Smooth muscle cell (in vitro differentiated cells): Measurements from ENCODE around the gene VAV3. TPM values are rescaled to one million over a fixed set of nuclear protein-coding genes. Genes with fewer than 3 reads are reported as not detected.

Experiments
- DNase-seq: peaks from one replicate; lab custom pipeline; 2025; ENCODE audit not compliant: unreplicated experiment; lab: John Stamatoyannopoulos, UW
- H2AFZ ChIP-seq: fragments of 200-600 bp; sonication (generic); 2 replicates; pipeline ENCODE4 v1.6.0; 2016; ENCODE audit warnings: antibody characterized with exemption, low read depth, mild to moderate bottlenecking
- H3F3A ChIP-seq: fragments of 200-600 bp; sonication (generic); 2 replicates; pipeline ENCODE4 v1.6.0; 2017; ENCODE audit warnings: antibody characterized with exemption, low read depth
- H3K27ac ChIP-seq: fragments of 200-600 bp; sonication (generic); 2 replicates; pipeline ENCODE4 v1.5.1; 2016; ENCODE audit warnings: low read depth, mild to moderate bottlenecking
- H3K27me3 ChIP-seq: fragments of 200-600 bp; sonication (generic); 2 replicates; pipeline ENCODE4 v1.6.1; 2016; ENCODE audit warnings: low read depth, mild to moderate bottlenecking
- H3K36me3 ChIP-seq: fragments of 200-600 bp; sonication (generic); 2 replicates; pipeline ENCODE4 v1.5.1; 2016; ENCODE audit warnings: low read depth
- H3K4me1 ChIP-seq: fragments of 200-600 bp; sonication (generic); 2 replicates; pipeline ENCODE4 v1.5.1; 2016; ENCODE audit warnings: low read depth
- H3K4me2 ChIP-seq: fragments of 200-600 bp; sonication (generic); 2 replicates; pipeline ENCODE4 v1.6.0; 2016; ENCODE audit warnings: mild to moderate bottlenecking
- H3K4me3 ChIP-seq: fragments of 200-600 bp; sonication (generic); 2 replicates; pipeline ENCODE4 v1.5.1; 2016; ENCODE audit warnings: mild to moderate bottlenecking
- H3K79me2 ChIP-seq: fragments of 200-600 bp; sonication (generic); 2 replicates; pipeline ENCODE4 v1.6.0; 2016; ENCODE audit warnings: low read depth, mild to moderate bottlenecking
- H3K9ac ChIP-seq: fragments of 200-600 bp; sonication (generic); 2 replicates; pipeline ENCODE4 v1.6.0; 2016; ENCODE audit warnings: low read depth
- H3K9me3 ChIP-seq: fragments of 200-600 bp; sonication (generic); replicated peaks from 2 replicates; pipeline ENCODE4 v1.5.1; 2016; ENCODE audit warnings: low read depth
- H4K20me1 ChIP-seq: fragments of 200-600 bp; sonication (generic); 2 replicates; pipeline ENCODE4 v1.6.0; 2016; ENCODE audit warnings: low read depth
- CTCF ChIP-seq: fragments of 200-600 bp; sonication (generic); IDR thresholded peaks from 2 replicates; pipeline ENCODE4 v1.5.1; 2017; ENCODE audit warnings: borderline replicate concordance, mild to moderate bottlenecking, antibody characterized with exemption; ENCODE audit not compliant: insufficient read depth, poor library complexity, severe bottlenecking
- WGBS: methylation state at CpG from one replicate; pipeline ENCODE4 v1.1.7; 2016; ENCODE audit warnings: low lambda C conversion rate; 5-methylcytosine and 5-hydroxymethylcytosine counted together
- polyA plus RNA-seq: library from polyadenylated mRNA; unstranded; fragments of >200 nt; fragmentation: Nextera tagmentation; extraction: Ambion mirVana; gene quantifications from 2 replicates; pipeline ENCODE4 v1.2.1, GENCODE V29; 2016
- total RNA-seq: library from RNA; depleted of rRNA; stranded (reverse); fragments of >200 nt; gene quantifications from 2 replicates; pipeline ENCODE4 v1.2.3, GENCODE V29; 2014

VAV3 gene
- 6.9 and 10.1 TPM in 2 replicates for total RNA-seq
- polyA plus RNA-seq = 0.62 and 3.1 TPM in 2 replicates

- no peaks in the 10 kb centered on the region for H3K79me2 ChIP-seq
- H3F3A ChIP-seq = no peaks in the 10 kb centered on the region
- H3K9me3 ChIP-seq = no peaks in the 10 kb centered on the region
- peaks cover 39% of the 10 kb centered on the region for H3K27me3 ChIP-seq
- no peak for TF ChIP-seq CTCF
- no peak within 1 kb of the TSS for H3K9ac ChIP-seq
- H2AFZ ChIP-seq = peak within 1 kb of the TSS; percentile 90
- peaks cover 16% of the 10 kb centered on the region for H3K4me1 ChIP-seq
- peak within 1 kb of the TSS; percentile 57 for H3K4me3 ChIP-seq
- no peak within 1 kb of the TSS for H3K27ac ChIP-seq
- peak within 1 kb of the TSS; percentile 99 for H3K4me2 ChIP-seq
- no peaks in the 10 kb centered on the region for H3K36me3 ChIP-seq
- H4K20me1 ChIP-seq = no peaks in the 10 kb centered on the region
- 2% methylated on average over 52 of the region's 73 CpGs for WGBS
- DNase-seq = peak; percentile 14
Measured at GRCh38 chr1:107965110-107965991, at the start of gene VAV3. Gene VAV3 (minus strand): TSS chr1:107965180. CDS start chr1:107964869, 311 bp downstream.

GRCh38 chr1:108012553-108012952, 47.6 kb upstream of the VAV3 start:
- TF ChIP-seq CTCF = no peak
- Histone ChIP-seq H3K79me2 (no peaks in the 10 kb centered on the region), H3K27ac (no peak overlapping the region), H3K4me3 (no peak overlapping the region), H3K4me2 (no peak overlapping the region), H3K4me1 (no peaks in the 10 kb centered on the region), H3K9ac (no peak overlapping the region), H3K9me3 (no peaks in the 10 kb centered on the region), H2AFZ (no peak overlapping the region), H3K27me3 (peaks cover 15% of the 10 kb centered on the region), H4K20me1 (no peaks in the 10 kb centered on the region), H3K36me3 (no peaks in the 10 kb centered on the region), H3F3A (no peaks in the 10 kb centered on the region)
- DNase-seq = no peak

GRCh38 chr1:108011295-108011694, 46.3 kb upstream of the VAV3 start:
- Histone ChIP-seq H3K4me2 (no peak overlapping the region), H3K79me2 (no peaks in the 10 kb centered on the region), H3K9ac (no peak overlapping the region), H3K36me3 (no peaks in the 10 kb centered on the region), H3K4me1 (no peaks in the 10 kb centered on the region), H3K27me3 (peaks cover 14% of the 10 kb centered on the region), H2AFZ (no peak overlapping the region), H4K20me1 (no peaks in the 10 kb centered on the region), H3K9me3 (no peaks in the 10 kb centered on the region), H3K4me3 (no peak overlapping the region), H3K27ac (no peak overlapping the region), H3F3A (no peaks in the 10 kb centered on the region)
- 82% methylated on average over 6 of the region's 6 CpGs for WGBS
- TF ChIP-seq CTCF = no peak
- DNase-seq = no peak
